Mammary epithelial cell (primary cell): ENCODE results near the gene CHDH.

Experiments used
- CTCF ChIP-seq, 2 donors: IDR thresholded peaks in 1 of 2; conservative IDR thresholded peaks in 1 of 2; 2 replicates each; pipeline ENCODE4 v1.5.1; 2011 to 2012; ENCODE audit warnings: inconsistent platforms in 2 of 2, low read length in 2 of 2, mild to moderate bottlenecking in 2 of 2, control low read depth in 1 of 2, low read depth in 1 of 2; ENCODE audit not compliant: insufficient read depth in 1 of 2; ENCODE audit errors: extremely low read depth in 1 of 2
- EZH2 ChIP-seq: IDR thresholded peaks from 2 replicates; pipeline ENCODE4 v1.6.1; 2012; ENCODE audit warnings: low read length, inconsistent platforms, borderline replicate concordance

- TF ChIP-seq CTCF (conservative IDR thresholded peaks at IDR 0.05 in 1 of 2, IDR thresholded peaks at IDR 0.05 in 1 of 2; ENCODE audit: extremely low read depth in 1 of 2, insufficient read depth in 1 of 2, low read depth in 1 of 2, low read length in 2 of 2) (no peak), EZH2 (no peak)
Observed at GRCh38 chr3:53778153-53778552, 68.1 kb downstream of the CHDH start.
